Keratinocyte (primary cell): ENCODE measurements around the gene VANGL2. TPM values are rescaled to one million over a fixed set of nuclear protein-coding genes. Genes with fewer than 3 reads are reported as not detected.
"Not testable (repeated sequence)": the region's sequence is repeated elsewhere in the genome, so short reads cannot be mapped to it uniquely, and the experiment has no call there.

Source experiments
- DNase-seq: peaks from one replicate; pipeline ENCODE4 v3.0.0-alpha.2; 2011; ENCODE audit warnings: low read depth, missing footprints, low spot score
- FAIRE-seq: peaks from 2 replicates; lab custom pipeline; 2011; peaks lifted over from hg19 to GRCh38; lab: Jason Lieb, UNC
- H2AFZ ChIP-seq: 2 replicates; pipeline ENCODE4 v1.6.0; 2012; ENCODE audit warnings: low read length, control low read depth, inconsistent platforms; ENCODE audit not compliant: control insufficient read depth
- H3K27ac ChIP-seq: 2 replicates; pipeline ENCODE4 v1.5.1; 2011; ENCODE audit warnings: low read length; ENCODE audit not compliant: control insufficient read depth, insufficient read depth
- H3K27me3 ChIP-seq: 3 replicates; pipeline ENCODE4 v1.6.0; 2011; ENCODE audit warnings: low read length; ENCODE audit not compliant: control insufficient read depth, insufficient read depth; ENCODE audit errors: extremely low read depth
- H3K36me3 ChIP-seq, 2 experiments: 2 replicates in 1 of 2; 3 replicates in 1 of 2; pipeline ENCODE4 v1.5.1; 2011; ENCODE audit warnings: low read length in 2 of 2, mild to moderate bottlenecking in 1 of 2; ENCODE audit not compliant: control insufficient read depth in 2 of 2, insufficient read depth in 2 of 2; ENCODE audit errors: extremely low read depth in 1 of 2
- H3K4me1 ChIP-seq: 3 replicates; pipeline ENCODE4 v1.5.1; 2011; ENCODE audit warnings: low read length; ENCODE audit not compliant: control insufficient read depth, insufficient read depth; ENCODE audit errors: extremely low read depth
- H3K4me2 ChIP-seq: 3 replicates; pipeline ENCODE4 v1.6.0; 2011; ENCODE audit warnings: low read depth, low read length; ENCODE audit not compliant: control insufficient read depth, insufficient read depth; ENCODE audit errors: extremely low read depth
- H3K4me3 ChIP-seq, 3 experiments: fragments of 200-600 bp in 1 of 3; sonication (generic) in 1 of 3; 2 replicates in 2 of 3; 3 replicates in 1 of 3; pipeline ENCODE4 v1.5.1; 2011 to 2016; ENCODE audit warnings: low read length in 3 of 3, mild to moderate bottlenecking in 3 of 3, control low read depth in 2 of 3, inconsistent platforms in 1 of 3, low read depth in 1 of 3, mixed read lengths in 1 of 3, mixed run types in 1 of 3, moderate library complexity in 1 of 3; ENCODE audit not compliant: control insufficient read depth in 2 of 3, insufficient read depth in 2 of 3; ENCODE audit errors: extremely low read depth in 1 of 3
- H3K79me2 ChIP-seq: 2 replicates; pipeline ENCODE4 v1.6.0; 2012; ENCODE audit warnings: low read length; ENCODE audit not compliant: control insufficient read depth, insufficient read depth
- H3K9ac ChIP-seq: 3 replicates; pipeline ENCODE4 v1.6.0; 2011; ENCODE audit warnings: low read length; ENCODE audit not compliant: control insufficient read depth, insufficient read depth; ENCODE audit errors: extremely low read depth
- H3K9me1 ChIP-seq: 3 replicates; pipeline ENCODE4 v1.6.0; 2011; ENCODE audit warnings: low read length; ENCODE audit not compliant: control insufficient read depth, insufficient read depth; ENCODE audit errors: extremely low read depth
- H3K9me3 ChIP-seq: 2 replicates; pipeline ENCODE4 v1.5.1; 2012; ENCODE audit warnings: low read depth, low read length; ENCODE audit not compliant: control insufficient read depth
- H4K20me1 ChIP-seq: 3 replicates; pipeline ENCODE4 v1.6.0; 2011; ENCODE audit warnings: low read length; ENCODE audit not compliant: control insufficient read depth, insufficient read depth; ENCODE audit errors: extremely low read depth
- CTCF ChIP-seq, 3 experiments: IDR thresholded peaks in 1 of 3; conservative IDR thresholded peaks in 1 of 3; optimal IDR thresholded peaks in 1 of 3; 2 replicates in 2 of 3; 3 replicates in 1 of 3; pipeline versions ENCODE3 to v1.5.1; 2011; ENCODE audit warnings: low read length in 3 of 3, mild to moderate bottlenecking in 3 of 3, moderate library complexity in 2 of 3, control low read depth in 1 of 3, inconsistent platforms in 1 of 3; ENCODE audit not compliant: insufficient read depth in 2 of 3; ENCODE audit errors: extremely low read depth in 1 of 3
- EZH2 ChIP-seq: IDR thresholded peaks from one replicate; pipeline ENCODE4 v1.6.1; 2012; ENCODE audit warnings: inconsistent platforms, mild to moderate bottlenecking, low read length, moderate library complexity
- dilution Hi-C: fragments of 300-500 bp; cut with MboI; formaldehyde crosslinking; loops from one replicate; pipeline ENCODE4 v1.7.0; 2020; ENCODE audit warnings: low sequenced_read_pairs; ENCODE audit not compliant: extremely low pct_ligation_motif_present
- polyA plus RNA-seq, 5 experiments: library from polyadenylated mRNA; depleted of rRNA in 3 of 5; stranded (reverse) in 3 of 5; stranded (forward) in 1 of 5; unstranded in 1 of 5; fragments of >200 nt; gene quantifications; 1 replicate in 1 of 5; 2 replicates in 3 of 5; 3 replicates in 1 of 5; pipeline versions ENCODE4 v1.2.1 to v1.2.3, GENCODE V29; 2011 to 2012; ENCODE audit warnings: missing spikeins in 2 of 5, low read depth in 1 of 5, low replicate concordance in 1 of 5

VANGL2 gene
- polyA plus RNA-seq, 1 donor (not counting 4 experiments of a cell fraction or from before 2014, with no cell fraction given): 10.9 TPM

- Histone ChIP-seq H3K9me3 (no peaks in the 10 kb centered on the region), H3K4me3 (no peak overlapping the region), H2AFZ (no peak overlapping the region), H3K36me3 (no peaks in the 10 kb centered on the region), H4K20me1 (no peaks in the 10 kb centered on the region), H3K27ac (no peak overlapping the region), H3K4me2 (no peak overlapping the region), H3K9me1 (no peaks in the 10 kb centered on the region), H3K79me2 (no peaks in the 10 kb centered on the region), H3K4me1 (peaks cover 20% of the 10 kb centered on the region), H3K9ac (no peak overlapping the region), H3K27me3 (no peaks in the 10 kb centered on the region)
- TF ChIP-seq CTCF (optimal IDR thresholded peaks at IDR 0.05 in 1 of 3, IDR thresholded peaks at IDR 0.05 in 1 of 3, conservative IDR thresholded peaks at IDR 0.05 in 1 of 3; ENCODE audit: extremely low read depth in 1 of 3, insufficient read depth in 2 of 3, low read length in 3 of 3): peak; percentile 87 to 96 (median 94)
- no peak for TF ChIP-seq EZH2
- DNase-seq (no peak), FAIRE-seq (peak; percentile 91)
- dilution Hi-C loops: no loop called here
These were observed 23.7 kb upstream of the VANGL2 start for GRCh38 chr1:160376525-160377131.

GRCh38 chr1:160377585-160378206 is 22.7 kb upstream of the VANGL2 start:
- H3K4me1 ChIP-seq: peaks cover 20% of the 10 kb centered on the region
- no peaks in the 10 kb centered on the region for H3K27me3 ChIP-seq
- no peak overlapping the region for H3K27ac ChIP-seq
- H3K4me3 ChIP-seq: no peak overlapping the region
- H4K20me1 ChIP-seq: no peaks in the 10 kb centered on the region
- H3K9me3 ChIP-seq: no peaks in the 10 kb centered on the region
- H3K9me1 ChIP-seq: no peaks in the 10 kb centered on the region
- dilution Hi-C loops: no loop called here
- no peaks in the 10 kb centered on the region for H3K36me3 ChIP-seq
- H3K79me2 ChIP-seq: no peaks in the 10 kb centered on the region
- TF ChIP-seq EZH2 (no peak), CTCF (optimal IDR thresholded peaks at IDR 0.05 in 1 of 3, IDR thresholded peaks at IDR 0.05 in 1 of 3, conservative IDR thresholded peaks at IDR 0.05 in 1 of 3; ENCODE audit: extremely low read depth in 1 of 3, insufficient read depth in 2 of 3, low read length in 3 of 3) (no peak)
- peak; percentile 49 for DNase-seq
- H2AFZ ChIP-seq: peak overlapping the region; percentile 31
- H3K9ac ChIP-seq: no peak overlapping the region
- peak overlapping the region; percentile 20 for H3K4me2 ChIP-seq
- peak; percentile 90 for FAIRE-seq

- dilution Hi-C loops, H3K4me1 ChIP-seq, H3K9me1 ChIP-seq, DNase-seq, H3K9ac ChIP-seq, H3K27ac ChIP-seq, H3K4me2 ChIP-seq, H3K36me3 ChIP-seq, H3K27me3 ChIP-seq, H4K20me1 ChIP-seq, H3K9me3 ChIP-seq, H3K4me3 ChIP-seq, H3K79me2 ChIP-seq, FAIRE-seq, H2AFZ ChIP-seq: not testable (repeated sequence)
These were observed 15.6 kb upstream of the VANGL2 start for GRCh38 chr1:160384812-160385211.
